Endodermal cell (in vitro differentiated cells): ENCODE results near the gene PDK3. TPM values are rescaled to one million over a fixed set of nuclear protein-coding genes. Genes with fewer than 3 reads are reported as not detected.

Experiments used
- DNase-seq: peaks from one replicate; pipeline ENCODE4 v3.0.0-alpha.2; 2017
- H3K27ac ChIP-seq: 2 replicates; pipeline ENCODE4 v1.5.1; 2013; ENCODE audit warnings: mild to moderate bottlenecking, low read depth, low read length, moderate library complexity
- H3K27me3 ChIP-seq: 2 replicates; pipeline ENCODE4 v1.6.1; 2013; ENCODE audit warnings: mild to moderate bottlenecking, low read length, moderate library complexity; ENCODE audit not compliant: insufficient read depth, control insufficient read depth, poor library complexity, severe bottlenecking
- H3K36me3 ChIP-seq: 2 replicates; pipeline ENCODE4 v1.7.0; 2013; ENCODE audit warnings: mild to moderate bottlenecking, low read length, moderate library complexity; ENCODE audit not compliant: control insufficient read depth, insufficient read depth
- H3K4me1 ChIP-seq: one replicate; pipeline ENCODE4 v1.7.0; 2013; ENCODE audit warnings: low read length; ENCODE audit not compliant: control insufficient read depth, insufficient read depth
- H3K4me3 ChIP-seq: 2 replicates; pipeline ENCODE4 v1.5.1; 2013; ENCODE audit warnings: mild to moderate bottlenecking, low read length, moderate library complexity
- H3K9ac ChIP-seq: 2 replicates; pipeline ENCODE4 v1.6.1; 2013; ENCODE audit warnings: mild to moderate bottlenecking, low read length, moderate library complexity; ENCODE audit not compliant: poor library complexity, severe bottlenecking; ENCODE audit errors: extremely low read depth
- H3K9me3 ChIP-seq: 2 replicates; pipeline ENCODE4 v1.6.1; 2013; ENCODE audit warnings: mild to moderate bottlenecking, low read length, moderate library complexity; ENCODE audit not compliant: control insufficient read depth
- H3K27ac Mint-ChIP-seq: 2 replicates; pipeline ENCODE4 v1.8.0; 2020; ENCODE audit warnings: mixed read lengths
- H3K27me3 Mint-ChIP-seq: 2 replicates; pipeline ENCODE4 v1.8.0; 2021; ENCODE audit warnings: mild to moderate bottlenecking, mixed read lengths; ENCODE audit not compliant: insufficient read depth
- H3K36me3 Mint-ChIP-seq: 2 replicates; pipeline ENCODE4 v1.8.0; 2020; ENCODE audit warnings: low read depth, mixed read lengths
- H3K4me1 Mint-ChIP-seq: 2 replicates; pipeline ENCODE4 v1.8.0; 2020; ENCODE audit warnings: mixed read lengths
- H3K4me3 Mint-ChIP-seq: 2 replicates; pipeline ENCODE4 v1.8.0; 2020; ENCODE audit warnings: mild to moderate bottlenecking, moderate library complexity, mixed read lengths
- H3K9me3 Mint-ChIP-seq: 2 replicates; pipeline ENCODE4 v1.8.0; 2020; ENCODE audit warnings: mild to moderate bottlenecking, mixed read lengths
- WGBS, 2 experiments: methylation state at CpG; one replicate each; pipeline versions ENCODE4 v1.1.5 to v1.1.7; 2013; ENCODE audit warnings: missing lambda C conversion rate in 2 of 2, mixed read lengths in 1 of 2; ENCODE audit not compliant: insufficient coverage in 1 of 2, insufficient read length in 1 of 2; 5-methylcytosine and 5-hydroxymethylcytosine counted together
- total RNA-seq, 2 donors: library from RNA; stranded (reverse); fragmentation: NEBNext Ultra II Directional in 1 of 2; extraction: Animal tissue kit (Norgen Biotek cat#: 25700) in 1 of 2; gene quantifications; 2 replicates in 1 of 2; 3 replicates in 1 of 2; pipeline ENCODE4 v1.2.1, GENCODE V29; 2021
- TF ChIP-seq, protein P1 (sequence below): fragments of 200-600 bp; sonication (generic); conservative IDR thresholded peaks from 2 replicates; pipeline ENCODE4 v1.5.0; 2021; ENCODE audit warnings: antibody characterized with exemption, mild to moderate bottlenecking

Gene PDK3
- total RNA-seq, 2 donors from 2014 or later: 14.9 to 21.9 TPM

- Mint-ChIP-seq H3K4me3 (no peak overlapping the region), H3K27ac (no peak overlapping the region), H3K4me1 (peaks cover 2% of the 10 kb centered on the region), H3K9me3 (no peaks in the 10 kb centered on the region), H3K36me3 (peaks cover 13% of the 10 kb centered on the region), H3K27me3 (no peaks in the 10 kb centered on the region)
- WGBS, 2 experiments: 100% methylated on average over 1 of the region's 3 CpGs; no CpG with 5 or more reads in 1 of the 2 experiments
- Histone ChIP-seq H3K27me3 (no peaks in the 10 kb centered on the region), H3K9me3 (no peaks in the 10 kb centered on the region), H3K4me1 (no peaks in the 10 kb centered on the region), H3K9ac (no peak overlapping the region), H3K36me3 (no peaks in the 10 kb centered on the region), H3K4me3 (no peak overlapping the region), H3K27ac (no peak overlapping the region)
- TF ChIP-seq, protein P1, sequence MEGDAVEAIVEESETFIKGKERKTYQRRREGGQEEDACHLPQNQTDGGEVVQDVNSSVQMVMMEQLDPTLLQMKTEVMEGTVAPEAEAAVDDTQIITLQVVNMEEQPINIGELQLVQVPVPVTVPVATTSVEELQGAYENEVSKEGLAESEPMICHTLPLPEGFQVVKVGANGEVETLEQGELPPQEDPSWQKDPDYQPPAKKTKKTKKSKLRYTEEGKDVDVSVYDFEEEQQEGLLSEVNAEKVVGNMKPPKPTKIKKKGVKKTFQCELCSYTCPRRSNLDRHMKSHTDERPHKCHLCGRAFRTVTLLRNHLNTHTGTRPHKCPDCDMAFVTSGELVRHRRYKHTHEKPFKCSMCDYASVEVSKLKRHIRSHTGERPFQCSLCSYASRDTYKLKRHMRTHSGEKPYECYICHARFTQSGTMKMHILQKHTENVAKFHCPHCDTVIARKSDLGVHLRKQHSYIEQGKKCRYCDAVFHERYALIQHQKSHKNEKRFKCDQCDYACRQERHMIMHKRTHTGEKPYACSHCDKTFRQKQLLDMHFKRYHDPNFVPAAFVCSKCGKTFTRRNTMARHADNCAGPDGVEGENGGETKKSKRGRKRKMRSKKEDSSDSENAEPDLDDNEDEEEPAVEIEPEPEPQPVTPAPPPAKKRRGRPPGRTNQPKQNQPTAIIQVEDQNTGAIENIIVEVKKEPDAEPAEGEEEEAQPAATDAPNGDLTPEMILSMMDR: no peak
- no peak for DNase-seq
These were observed 22.5 kb downstream of the PDK3 start for GRCh38 chrX:24487571-24487970.

DNA sequence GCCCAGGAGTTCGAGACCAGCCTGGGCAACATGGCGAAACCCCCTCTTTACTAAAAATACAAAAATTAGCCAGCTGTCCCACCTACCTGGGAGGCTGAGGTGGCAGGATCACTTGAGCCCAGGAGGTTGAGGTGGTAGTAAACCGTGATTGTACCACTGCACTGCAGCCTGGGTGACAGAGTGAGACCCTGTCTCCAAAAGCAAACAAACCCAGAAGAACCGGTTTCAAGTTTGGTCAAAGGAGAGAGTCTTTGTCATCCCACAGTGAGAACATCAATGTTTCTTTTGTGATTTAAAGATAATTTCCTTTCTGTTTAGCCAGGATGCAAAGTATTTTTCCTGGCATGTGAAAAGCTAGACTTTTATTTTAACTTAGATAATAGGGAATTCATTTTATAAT lies 26.7 kb downstream of the PDK3 start:
- no peak overlapping the region for H3K27ac ChIP-seq

DNA sequence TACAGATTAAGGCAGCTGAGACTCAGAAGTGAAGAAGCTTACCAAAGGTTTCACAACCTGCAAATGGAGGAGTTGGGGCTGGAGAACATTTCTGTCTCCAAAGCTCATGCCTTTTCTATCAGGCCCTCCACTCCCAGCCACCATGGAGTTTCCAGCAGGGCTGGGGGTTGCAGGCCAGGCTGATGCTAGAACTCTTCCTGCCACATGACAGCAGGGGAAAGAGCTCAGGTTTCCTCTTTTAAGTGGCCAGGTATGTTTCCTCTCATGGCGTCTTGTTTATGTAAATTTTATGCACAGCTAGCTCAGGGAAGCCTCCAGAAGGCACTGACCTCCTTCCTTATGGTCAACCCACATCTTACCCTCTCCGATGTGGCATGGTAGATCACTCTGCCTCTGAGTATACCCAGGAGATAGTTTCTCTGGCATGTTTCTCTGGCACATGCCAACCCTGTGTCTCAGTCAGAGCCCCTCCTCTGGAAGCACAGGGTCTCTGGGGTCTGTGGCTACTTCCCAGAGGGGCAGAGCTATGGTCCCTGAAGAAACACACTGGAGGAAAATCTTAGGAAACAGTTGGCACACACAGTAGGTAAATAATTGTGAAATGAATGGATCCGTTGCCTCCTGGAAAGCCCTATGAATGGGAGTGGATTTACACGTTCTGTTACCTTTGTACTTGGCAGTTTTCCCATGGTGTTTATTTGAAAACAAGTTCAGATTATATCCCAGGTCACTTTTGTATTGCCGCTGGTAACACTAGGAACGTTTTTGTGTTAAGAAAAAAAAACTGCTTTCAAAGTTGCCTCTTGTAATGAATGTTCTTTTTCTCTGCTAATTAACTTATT lies 28.9 kb downstream of the PDK3 start:
- Histone ChIP-seq H3K9ac (no peak overlapping the region), H3K36me3 (no peaks in the 10 kb centered on the region), H3K4me1 (peaks cover 2% of the 10 kb centered on the region), H3K9me3 (no peaks in the 10 kb centered on the region), H3K27me3 (no peaks in the 10 kb centered on the region), H3K4me3 (no peak overlapping the region), H3K27ac (no peak overlapping the region)
- Mint-ChIP-seq H3K4me3 (no peak overlapping the region), H3K27ac (peak overlapping the region; percentile 69), H3K36me3 (peaks cover 13% of the 10 kb centered on the region), H3K27me3 (no peaks in the 10 kb centered on the region), H3K4me1 (peaks cover 21% of the 10 kb centered on the region), H3K9me3 (no peaks in the 10 kb centered on the region)
- WGBS, 2 experiments: 48 to 65% methylated on average over 2 to 6 of the region's 6 CpGs
- peak; percentile 67 for DNase-seq
- TF ChIP-seq, protein P1: no peak

More for the DNA sequence above, 26.7 kb downstream of the PDK3 start:
- H3K36me3 Mint-ChIP-seq: peaks cover 12% of the 10 kb centered on the region
- Histone ChIP-seq H3K9ac (no peak overlapping the region), H3K4me3 (no peak overlapping the region), H3K9me3 (no peaks in the 10 kb centered on the region), H3K27me3 (no peaks in the 10 kb centered on the region), H3K36me3 (no peaks in the 10 kb centered on the region), H3K4me1 (peaks cover 2% of the 10 kb centered on the region)
- no peaks in the 10 kb centered on the region for H3K27me3 Mint-ChIP-seq
- TF ChIP-seq, protein P1: no peak
- WGBS, 2 experiments: 20 to 62% methylated on average over 1 to 2 of the region's 4 CpGs
- DNase-seq: no peak
- H3K9me3 Mint-ChIP-seq: no peaks in the 10 kb centered on the region
- H3K4me1 Mint-ChIP-seq: peaks cover 22% of the 10 kb centered on the region
- H3K27ac Mint-ChIP-seq: no peak overlapping the region
- H3K4me3 Mint-ChIP-seq: no peak overlapping the region
